22Rv1 (cell line): Measurements from ENCODE around the gene WASHC3.

Experiments
- H3K27ac ChIP-seq: fragments of 450-650 bp; 2 replicates; pipeline ENCODE4 v1.5.1; 2017
- ZFX ChIP-seq: fragments of 450-650 bp; IDR thresholded peaks from 2 replicates; pipeline ENCODE4 v1.6.1; 2017; ENCODE audit warnings: antibody characterized with exemption, borderline replicate concordance
- TF ChIP-seq, protein P1 (sequence below): fragments of 450-650 bp; IDR thresholded peaks from 2 replicates; pipeline ENCODE4 v1.5.1; 2017; ENCODE audit warnings: mild to moderate bottlenecking

WASHC3 gene

DNA sequence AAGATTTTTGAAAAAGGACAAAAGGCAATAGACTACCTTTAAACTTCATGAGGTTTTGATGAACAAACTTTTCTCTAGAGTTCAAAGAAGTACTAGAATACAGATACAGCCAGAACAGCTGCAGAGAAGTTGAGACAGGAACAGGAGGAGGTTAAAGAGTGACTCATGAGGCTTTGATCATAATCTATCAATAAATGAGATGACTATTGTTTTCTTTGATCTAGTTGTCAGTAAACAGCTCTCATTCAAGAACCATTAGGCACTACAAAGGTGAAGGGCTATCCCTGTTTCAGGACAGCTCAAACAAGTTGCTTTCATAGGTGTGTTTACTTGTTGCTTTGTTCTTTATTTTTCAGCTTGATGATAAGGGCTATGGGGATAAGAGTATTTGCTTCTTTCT, 2.4 kb downstream of the WASHC3 start:
- TF ChIP-seq ZFX, result no peak
- TF ChIP-seq, protein P1, sequence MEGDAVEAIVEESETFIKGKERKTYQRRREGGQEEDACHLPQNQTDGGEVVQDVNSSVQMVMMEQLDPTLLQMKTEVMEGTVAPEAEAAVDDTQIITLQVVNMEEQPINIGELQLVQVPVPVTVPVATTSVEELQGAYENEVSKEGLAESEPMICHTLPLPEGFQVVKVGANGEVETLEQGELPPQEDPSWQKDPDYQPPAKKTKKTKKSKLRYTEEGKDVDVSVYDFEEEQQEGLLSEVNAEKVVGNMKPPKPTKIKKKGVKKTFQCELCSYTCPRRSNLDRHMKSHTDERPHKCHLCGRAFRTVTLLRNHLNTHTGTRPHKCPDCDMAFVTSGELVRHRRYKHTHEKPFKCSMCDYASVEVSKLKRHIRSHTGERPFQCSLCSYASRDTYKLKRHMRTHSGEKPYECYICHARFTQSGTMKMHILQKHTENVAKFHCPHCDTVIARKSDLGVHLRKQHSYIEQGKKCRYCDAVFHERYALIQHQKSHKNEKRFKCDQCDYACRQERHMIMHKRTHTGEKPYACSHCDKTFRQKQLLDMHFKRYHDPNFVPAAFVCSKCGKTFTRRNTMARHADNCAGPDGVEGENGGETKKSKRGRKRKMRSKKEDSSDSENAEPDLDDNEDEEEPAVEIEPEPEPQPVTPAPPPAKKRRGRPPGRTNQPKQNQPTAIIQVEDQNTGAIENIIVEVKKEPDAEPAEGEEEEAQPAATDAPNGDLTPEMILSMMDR, result no peak

DNA sequence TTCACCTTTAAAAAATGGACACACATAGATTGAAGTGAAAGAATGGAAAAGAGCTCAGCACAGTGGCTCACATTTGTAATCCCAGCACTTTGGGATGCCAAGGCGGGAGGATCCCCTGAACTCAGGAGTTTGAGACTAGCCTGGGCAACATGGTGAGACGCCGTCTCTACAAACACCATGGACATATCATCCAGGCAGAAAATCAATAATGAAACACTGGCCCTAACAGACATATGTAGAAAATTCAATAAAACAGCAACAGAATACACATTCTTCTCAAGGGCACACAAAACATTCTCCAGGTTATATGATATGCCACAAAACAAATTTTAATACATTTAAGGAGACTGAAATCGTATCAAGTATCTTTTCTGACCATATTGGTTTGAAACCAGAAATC, 7.4 kb downstream of the WASHC3 start:
- H3K27ac ChIP-seq, result no peak overlapping the region
- TF ChIP-seq, protein P1, result no peak
- TF ChIP-seq ZFX, result no peak

More for the DNA sequence above, 2.4 kb downstream of the WASHC3 start:
- no peak overlapping the region for H3K27ac ChIP-seq

DNA sequence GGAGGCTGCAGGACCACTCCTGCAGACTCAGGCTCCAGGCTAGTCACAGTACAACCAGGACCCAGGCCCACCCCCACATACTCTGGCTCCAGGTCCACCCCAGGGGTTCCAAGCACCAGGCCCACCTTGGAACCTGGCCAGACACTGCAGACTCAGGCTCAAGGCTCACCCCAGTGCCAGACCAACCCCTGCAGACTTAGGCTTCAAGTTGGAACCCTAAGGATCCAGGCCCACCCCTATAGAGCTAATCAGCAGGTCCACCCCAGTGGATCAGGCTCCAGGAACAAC, 8.8 kb downstream of the WASHC3 start:
- TF ChIP-seq ZFX, result no peak
- TF ChIP-seq, protein P1, result no peak
- no peak overlapping the region for H3K27ac ChIP-seq

DNA sequence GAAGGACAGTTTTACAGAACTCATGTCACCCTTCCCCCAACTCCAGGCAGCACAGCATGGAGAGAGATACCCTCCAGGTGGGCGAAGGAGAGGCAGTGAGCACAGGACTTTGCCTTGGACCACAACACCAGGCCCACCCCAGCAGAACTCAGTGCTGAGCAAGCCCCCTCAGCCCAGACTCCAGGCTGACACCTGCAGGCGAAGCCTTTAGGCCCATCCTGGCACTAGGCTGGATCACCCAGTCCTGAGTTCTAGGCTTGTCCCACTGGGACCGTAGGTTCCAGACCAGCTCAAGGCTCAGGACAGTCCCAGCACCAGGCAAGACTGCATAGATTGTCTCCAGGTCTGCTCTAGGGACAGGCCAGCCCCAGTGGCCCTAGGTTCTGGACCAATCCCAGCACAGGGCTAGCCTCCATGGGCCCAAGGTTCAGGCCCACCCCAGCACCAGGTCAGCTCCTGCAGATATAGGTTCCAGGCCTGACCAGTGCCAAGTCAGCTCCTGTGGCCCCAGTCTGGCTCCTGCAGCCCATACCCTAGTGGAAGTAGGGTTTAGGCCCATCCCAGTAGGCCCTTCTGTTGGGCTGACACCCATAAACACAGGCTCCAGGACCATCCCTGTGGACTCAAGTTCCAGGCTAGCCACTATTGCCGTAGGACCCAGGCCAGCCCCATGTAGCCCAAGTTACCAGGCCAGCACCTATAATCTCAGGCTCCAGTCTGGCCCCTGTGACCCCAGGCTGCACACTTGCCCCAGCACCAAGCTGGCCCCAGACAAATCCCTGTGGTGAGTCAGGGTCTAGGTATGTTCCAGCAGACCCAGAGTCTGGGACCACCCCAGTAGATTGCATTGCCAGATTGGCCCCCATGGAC, 9.4 kb downstream of the WASHC3 start:
- no peak overlapping the region for H3K27ac ChIP-seq

DNA sequence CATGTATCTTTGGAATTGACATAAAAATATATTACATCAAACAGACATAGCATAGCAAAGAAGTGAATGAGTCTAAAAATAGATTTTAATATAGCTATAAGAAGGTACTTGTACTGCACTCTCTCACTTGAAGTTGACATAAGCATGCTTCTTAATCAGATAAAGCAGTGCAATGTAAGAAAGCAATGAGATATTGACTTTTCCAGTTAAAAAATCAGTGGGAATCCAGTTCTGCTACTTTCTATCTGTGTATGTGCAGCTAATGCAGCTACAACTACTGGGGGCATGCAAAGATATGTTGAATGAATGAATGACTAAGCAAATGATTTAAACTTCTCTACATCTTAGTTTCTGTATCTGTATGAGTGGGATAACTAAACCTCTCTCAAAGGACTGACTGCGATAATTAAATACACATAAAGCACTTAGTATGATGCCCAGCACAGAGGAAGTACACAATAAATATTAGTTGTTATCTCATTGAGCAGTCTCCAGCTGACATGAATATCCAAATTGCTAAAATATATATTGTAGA, 10.3 kb downstream of the WASHC3 start:
- H3K27ac ChIP-seq, result peak overlapping the region; percentile 16
- TF ChIP-seq, protein P1, result no peak
- no peak for TF ChIP-seq ZFX

More for the DNA sequence above, 9.4 kb downstream of the WASHC3 start:
- TF ChIP-seq ZFX, result no peak
- TF ChIP-seq, protein P1, result 0 out of 2 replicates have a peak, but pooled peaks have one; percentile 16

DNA sequence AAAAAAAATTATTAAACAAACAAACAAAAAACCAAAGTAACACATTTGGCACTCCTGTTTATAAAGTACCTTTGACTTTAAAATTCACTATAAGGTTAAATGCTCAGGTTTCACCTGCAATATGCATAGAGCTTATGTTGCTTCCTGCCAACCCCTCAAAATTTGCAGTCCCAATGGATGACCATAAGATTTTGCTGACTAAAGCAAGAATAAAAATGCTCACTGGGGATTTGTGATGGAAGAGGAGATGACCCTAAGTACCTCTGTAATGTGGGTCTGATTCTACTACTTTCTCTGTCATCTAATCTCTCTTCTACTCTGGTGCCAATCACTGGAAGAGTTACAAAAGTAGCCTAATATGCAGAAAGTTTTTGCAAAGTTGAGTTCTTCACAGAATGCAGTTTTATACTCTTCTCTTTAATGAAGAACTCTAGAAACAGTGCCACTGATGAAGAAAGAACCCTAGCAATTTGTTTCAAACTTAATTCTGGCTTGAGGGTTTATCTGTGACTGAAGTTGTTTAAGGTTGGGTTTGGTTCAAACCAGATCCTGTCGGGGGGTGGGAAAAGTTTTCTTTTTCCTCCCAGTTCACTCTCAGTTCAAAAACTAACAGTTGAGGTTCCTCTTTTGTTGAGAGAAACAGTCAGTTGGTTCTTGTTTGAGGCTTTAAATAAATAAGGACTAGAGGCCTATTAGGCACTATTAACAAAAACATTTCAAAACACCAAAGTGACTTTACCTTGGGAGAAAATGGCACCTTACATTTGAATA, 10.9 kb downstream of the WASHC3 start:
- peak overlapping the region; percentile 16 for H3K27ac ChIP-seq
- no peak for TF ChIP-seq ZFX
- TF ChIP-seq, protein P1, result no peak
